ENCODE data around the gene CASZ1.

The CASZ1 gene

DNA sequence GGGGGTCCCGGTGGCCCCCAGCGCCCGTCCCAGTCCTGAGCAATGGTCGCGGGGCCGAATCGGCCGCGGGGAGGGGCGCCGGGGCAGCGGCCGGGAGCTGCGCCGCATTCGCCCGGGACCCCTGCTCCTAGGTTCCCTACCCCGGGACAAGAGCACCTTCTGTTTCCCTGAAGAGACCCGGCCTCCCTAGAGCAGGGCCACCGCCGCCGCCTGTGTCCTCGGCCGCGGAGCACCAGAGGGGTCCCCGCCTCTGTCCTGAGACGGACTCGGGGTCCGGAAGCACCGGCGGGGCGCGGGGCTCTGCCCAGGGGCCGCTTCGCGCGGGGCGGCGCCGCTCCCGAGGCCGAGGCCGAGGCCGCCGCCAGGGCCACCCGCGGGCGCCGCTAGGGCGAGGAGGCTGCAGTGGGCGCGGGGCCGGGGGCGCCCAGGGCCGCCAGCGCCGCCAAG, 157.9 kb downstream of the CASZ1 start:
- Histone ChIP-seq H3K27ac (no peak overlapping the region), H3K79me2 (ENCODE audit: insufficient read depth, low read depth) (no peaks in the 10 kb centered on the region), H3K4me3 (IDR thresholded peaks at IDR 0.05; ENCODE audit: insufficient read depth, low read depth, low read length) (no peak overlapping the region), H4K20me1 (ENCODE audit: insufficient read depth) (no peaks in the 10 kb centered on the region), H3K4me1 (ENCODE audit: low read depth, poor library complexity, severe bottlenecking) (no peaks in the 10 kb centered on the region), H3K36me3 (ENCODE audit: insufficient read depth) (no peaks in the 10 kb centered on the region), H3K27me3 (ENCODE audit: insufficient read depth, low read depth) (peaks cover 23% of the 10 kb centered on the region), H3K9ac (no peak overlapping the region), H3K4me2 (no peak overlapping the region), H2AFZ (ENCODE audit: low read depth) (no peak overlapping the region)
- TF ChIP-seq, protein P1, sequence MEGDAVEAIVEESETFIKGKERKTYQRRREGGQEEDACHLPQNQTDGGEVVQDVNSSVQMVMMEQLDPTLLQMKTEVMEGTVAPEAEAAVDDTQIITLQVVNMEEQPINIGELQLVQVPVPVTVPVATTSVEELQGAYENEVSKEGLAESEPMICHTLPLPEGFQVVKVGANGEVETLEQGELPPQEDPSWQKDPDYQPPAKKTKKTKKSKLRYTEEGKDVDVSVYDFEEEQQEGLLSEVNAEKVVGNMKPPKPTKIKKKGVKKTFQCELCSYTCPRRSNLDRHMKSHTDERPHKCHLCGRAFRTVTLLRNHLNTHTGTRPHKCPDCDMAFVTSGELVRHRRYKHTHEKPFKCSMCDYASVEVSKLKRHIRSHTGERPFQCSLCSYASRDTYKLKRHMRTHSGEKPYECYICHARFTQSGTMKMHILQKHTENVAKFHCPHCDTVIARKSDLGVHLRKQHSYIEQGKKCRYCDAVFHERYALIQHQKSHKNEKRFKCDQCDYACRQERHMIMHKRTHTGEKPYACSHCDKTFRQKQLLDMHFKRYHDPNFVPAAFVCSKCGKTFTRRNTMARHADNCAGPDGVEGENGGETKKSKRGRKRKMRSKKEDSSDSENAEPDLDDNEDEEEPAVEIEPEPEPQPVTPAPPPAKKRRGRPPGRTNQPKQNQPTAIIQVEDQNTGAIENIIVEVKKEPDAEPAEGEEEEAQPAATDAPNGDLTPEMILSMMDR (conservative IDR thresholded peaks at IDR 0.05; ENCODE audit: low read depth, low read length) = no peak

DNA sequence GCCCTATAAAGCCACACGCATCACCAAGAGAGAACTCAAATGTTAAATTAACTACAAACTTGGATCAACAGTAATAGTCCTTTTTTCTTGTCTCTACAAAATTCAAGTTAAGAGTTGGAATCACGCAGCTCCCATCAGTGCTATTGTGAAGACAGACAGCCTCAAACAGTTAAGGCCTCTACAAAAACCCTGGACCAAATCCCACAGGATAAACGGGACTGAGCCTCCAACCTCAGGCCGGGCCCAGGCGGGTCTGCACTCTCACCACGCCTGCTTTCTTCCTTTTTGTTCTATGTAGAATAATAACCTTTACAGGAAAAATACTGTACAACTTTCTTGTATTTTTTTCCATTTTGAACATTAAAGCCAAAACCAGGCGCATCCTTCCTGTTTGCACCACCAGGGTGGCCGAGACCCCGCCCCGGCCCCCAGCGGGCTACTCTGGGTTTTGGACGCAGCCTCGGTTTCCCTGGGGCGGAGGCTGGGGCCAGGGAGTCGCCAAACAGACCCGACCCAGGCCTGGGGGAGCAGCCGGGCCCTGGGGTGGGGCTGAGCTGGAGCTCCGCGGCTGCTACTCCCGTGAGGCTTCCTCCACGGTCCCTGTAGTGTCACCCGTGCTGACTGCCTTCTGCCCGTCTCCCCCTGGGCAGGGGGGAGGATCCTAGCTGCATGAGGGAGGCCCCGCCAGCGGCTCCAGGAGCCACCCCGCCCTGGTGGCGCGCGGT, 158.4 kb downstream of the CASZ1 start:
- Histone ChIP-seq H2AFZ (ENCODE audit: low read depth) (no peak overlapping the region), H3K4me3 (IDR thresholded peaks at IDR 0.05; ENCODE audit: insufficient read depth, low read depth, low read length) (no peak overlapping the region), H3K27ac (no peak overlapping the region), H3K9ac (no peak overlapping the region), H3K4me2 (no peak overlapping the region), H3K36me3 (ENCODE audit: insufficient read depth) (no peaks in the 10 kb centered on the region), H3K4me1 (ENCODE audit: low read depth, poor library complexity, severe bottlenecking) (no peaks in the 10 kb centered on the region), H3K79me2 (ENCODE audit: insufficient read depth, low read depth) (no peaks in the 10 kb centered on the region), H4K20me1 (ENCODE audit: insufficient read depth) (no peaks in the 10 kb centered on the region), H3K27me3 (ENCODE audit: insufficient read depth, low read depth) (peaks cover 17% of the 10 kb centered on the region)
- TF ChIP-seq, protein P1 (conservative IDR thresholded peaks at IDR 0.05; ENCODE audit: low read depth, low read length) = no peak

DNA sequence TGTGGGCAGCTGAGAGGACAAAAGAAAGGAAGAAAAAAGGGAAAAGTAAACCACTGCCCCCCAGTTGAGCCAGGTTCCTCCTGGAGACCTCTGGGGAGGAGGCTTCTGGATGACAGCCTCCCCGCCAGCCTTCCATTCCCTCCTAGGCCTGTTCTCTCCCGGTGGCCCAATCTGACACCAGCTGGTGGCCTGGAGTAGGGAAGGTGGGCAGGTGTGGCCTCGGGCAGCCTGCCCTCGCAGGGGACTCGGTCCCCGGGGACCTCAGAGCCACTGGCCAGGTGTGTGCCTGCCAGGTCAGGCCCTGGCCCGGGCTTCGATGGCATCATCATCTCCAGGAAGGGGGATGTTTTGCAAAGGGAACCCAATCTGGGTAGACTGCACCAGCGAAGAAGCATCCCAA, 159.0 kb downstream of the CASZ1 start:
- no peak overlapping the region for H3K4me3 ChIP-seq (IDR thresholded peaks at IDR 0.05; ENCODE audit: insufficient read depth, low read depth, low read length)
- H3K27me3 ChIP-seq (ENCODE audit: insufficient read depth, low read depth) = peaks cover 13% of the 10 kb centered on the region
- no peaks in the 10 kb centered on the region for H3K36me3 ChIP-seq (ENCODE audit: insufficient read depth)
- TF ChIP-seq, protein P1 (conservative IDR thresholded peaks at IDR 0.05; ENCODE audit: low read depth, low read length) = no peak
- H3K27ac ChIP-seq = no peak overlapping the region
- no peak overlapping the region for H3K4me2 ChIP-seq
- no peaks in the 10 kb centered on the region for H3K79me2 ChIP-seq (ENCODE audit: insufficient read depth, low read depth)
- H3K9ac ChIP-seq = no peak overlapping the region
- no peaks in the 10 kb centered on the region for H4K20me1 ChIP-seq (ENCODE audit: insufficient read depth)
- no peak overlapping the region for H2AFZ ChIP-seq (ENCODE audit: low read depth)
- H3K4me1 ChIP-seq (ENCODE audit: low read depth, poor library complexity, severe bottlenecking) = no peaks in the 10 kb centered on the region

DNA sequence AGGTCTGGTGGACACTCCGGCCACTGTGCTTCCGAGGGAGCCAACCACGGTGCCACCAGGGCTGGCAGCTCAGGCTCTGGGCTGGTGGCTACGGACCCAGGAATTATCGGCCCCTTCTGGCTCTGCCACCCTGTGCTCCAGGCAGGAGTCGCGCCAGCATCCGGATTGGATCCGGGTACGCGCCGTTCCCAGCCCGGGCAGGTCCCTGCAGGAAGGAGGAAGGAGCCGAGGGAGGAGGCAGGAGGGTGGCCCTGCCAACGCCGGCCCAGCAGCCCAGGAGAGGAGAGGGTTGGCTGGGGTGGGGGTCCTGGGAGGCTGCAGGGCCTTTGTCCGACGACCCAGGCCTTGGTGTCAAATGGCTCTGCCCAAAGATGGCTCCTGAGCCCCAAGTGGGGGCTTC, 160.5 kb downstream of the CASZ1 start:
- Histone ChIP-seq H3K9ac (no peak overlapping the region), H3K36me3 (ENCODE audit: insufficient read depth) (no peaks in the 10 kb centered on the region), H2AFZ (ENCODE audit: low read depth) (no peak overlapping the region), H3K4me1 (ENCODE audit: low read depth, poor library complexity, severe bottlenecking) (no peaks in the 10 kb centered on the region), H3K79me2 (ENCODE audit: insufficient read depth, low read depth) (no peaks in the 10 kb centered on the region), H3K27me3 (ENCODE audit: insufficient read depth, low read depth) (peaks cover 5% of the 10 kb centered on the region), H3K27ac (no peak overlapping the region), H4K20me1 (ENCODE audit: insufficient read depth) (no peaks in the 10 kb centered on the region), H3K4me2 (no peak overlapping the region), H3K4me3 (IDR thresholded peaks at IDR 0.05; ENCODE audit: insufficient read depth, low read depth, low read length) (no peak overlapping the region)
- TF ChIP-seq, protein P1 (conservative IDR thresholded peaks at IDR 0.05; ENCODE audit: low read depth, low read length) = no peak
